Heart left ventricle (tissue), 16 donors: ENCODE data around the gene PACS1. TPM values are rescaled to one million over a fixed set of nuclear protein-coding genes. Genes with fewer than 3 reads are reported as not detected.

Source experiments
- ATAC-seq, 4 donors: fragments of 200-7000 bp; cut with Tn5 transposase; one replicate each; pipeline ENCODE4 v1.9.1; 2020 to 2022; ENCODE audit warnings: moderate library complexity in 4 of 4, mild to moderate bottlenecking in 3 of 4, moderate number of reproducible peaks in 1 of 4
- DNase-seq, 5 donors: peaks; one replicate each; pipeline ENCODE4 v3.0.0-alpha.2; 2020
- H3K27ac ChIP-seq, 12 donors: fragments of 200-600 bp; sonication (generic) in 4 of 12; one replicate each; pipeline versions ENCODE4 v1.5.0 to v1.8.0; 2016 to 2022; ENCODE audit warnings: mild to moderate bottlenecking in 2 of 12
- H3K27me3 ChIP-seq, 9 donors: fragments of 200-600 bp; sonication (generic) in 2 of 9; one replicate each; pipeline versions ENCODE4 v1.5.1 to v1.8.0; 2016 to 2022; ENCODE audit warnings: mild to moderate bottlenecking in 3 of 9
- H3K36me3 ChIP-seq, 9 donors: fragments of 200-600 bp; sonication (generic) in 2 of 9; one replicate each; pipeline versions ENCODE4 v1.5.0 to v1.8.0; 2018 to 2022; ENCODE audit warnings: mild to moderate bottlenecking in 2 of 9
- H3K4me1 ChIP-seq, 12 donors: fragments of 200-600 bp; sonication (generic) in 4 of 12; one replicate each; pipeline versions ENCODE4 v1.5.0 to v1.8.0; 2016 to 2022; ENCODE audit warnings: mild to moderate bottlenecking in 3 of 12
- H3K4me3 ChIP-seq, 12 donors: fragments of 200-600 bp; sonication (generic) in 4 of 12; one replicate each; pipeline versions ENCODE4 v1.5.0 to v1.8.0; 2017 to 2022; ENCODE audit warnings: mild to moderate bottlenecking in 9 of 12, moderate library complexity in 4 of 12
- H3K9me3 ChIP-seq, 12 donors: fragments of 200-600 bp; sonication (generic) in 4 of 12; one replicate each; pipeline versions ENCODE4 v1.5.0 to v1.8.0; 2016 to 2022; ENCODE audit warnings: mild to moderate bottlenecking in 1 of 12
- POLR2A ChIP-seq, 2 donors: fragments of 450-650 bp; IDR thresholded peaks; one replicate each; pipeline ENCODE4 v1.6.1; 2017; ENCODE audit warnings: antibody characterized with exemption in 2 of 2, mild to moderate bottlenecking in 2 of 2, moderate library complexity in 2 of 2
- WGBS, 4 donors: extraction: QIAGEN DNeasy Blood & Tissue Kit in 2 of 4; methylation state at CpG; one replicate each; pipeline versions ENCODE4 v1.1.5 to v1.1.7; 2013 to 2018; 5-methylcytosine and 5-hydroxymethylcytosine counted together
- intact Hi-C, 10 donors: fragments of 100-400 bp; cut with DNase I; formaldehyde crosslinking; loops; one replicate each; pipeline versions ENCODE4 v1.11.1 to v1.14.2; 2022
- polyA plus RNA-seq, 2 donors: library from polyadenylated mRNA; stranded (reverse); fragments of 200-250 nt; gene quantifications; one replicate each; pipeline ENCODE4 v1.2.3, GENCODE V29; 2013
- total RNA-seq, 9 donors: library from RNA; depleted of rRNA in 2 of 9; stranded (reverse); fragments of >200 nt in 2 of 9; fragmentation: NEBNext Ultra II Directional in 3 of 9; extraction: Animal tissue kit (Norgen Biotek cat#: 25700) in 3 of 9; gene quantifications; one replicate each; pipeline versions ENCODE4 v1.1.0 to v1.2.4, GENCODE V29; 2016 to 2023
- TF ChIP-seq, protein P1 (sequence below), 12 donors: fragments of 200-600 bp; sonication (generic) in 4 of 12; IDR thresholded peaks; one replicate each; pipeline versions ENCODE4 v1.5.0 to v1.8.0; 2018 to 2022; ENCODE audit warnings: antibody characterized with exemption in 12 of 12, mild to moderate bottlenecking in 5 of 12
- donor health status: ischemic (EF 13 %, LVEDD 7.1; RV severe dilation, severe dysfunction).
- donor health status: healthy with polysubstance abuse.
- donor health status: DM: no; HTN: yes; CAD: no.
- donor health status: DM: no; HTN: no; CAD: no.
- donor health status: ischemic (EF 25% LVEDD 6.9; RV normal size, moderate dysfunction).
- donor health status: ischemic (EF 25% LVEDD 5.7; RV mildly dilated, moderate dysfunction).
- donor health status: healthy.
- donor health status: DM: yes; HTN: yes; CAD: no.
- donor health status: ischemic (EF 35%, LVEDD 5.7; RV mildly dilated, moderate dysfunction).
- donor health status: nonischemic (EF 11% LVEDD 7.7; RV severe dilation, severe dysfunction).
- donor health status: DM: yes; HTN: yes; CAD: no.
- donor health status: PGD.
- donor health status: ischemic (EF 29% LVEDD 5.4; RV normal size, mild dysfunction).
- donor health status: nonischemic (EF 23%, LVEDD 6.1; RV moderate dilation, normal function).

Gene PACS1
- total and polyA plus RNA-seq, 11 donors, result 30.6 to 151 (median 89.8) TPM

DNA sequence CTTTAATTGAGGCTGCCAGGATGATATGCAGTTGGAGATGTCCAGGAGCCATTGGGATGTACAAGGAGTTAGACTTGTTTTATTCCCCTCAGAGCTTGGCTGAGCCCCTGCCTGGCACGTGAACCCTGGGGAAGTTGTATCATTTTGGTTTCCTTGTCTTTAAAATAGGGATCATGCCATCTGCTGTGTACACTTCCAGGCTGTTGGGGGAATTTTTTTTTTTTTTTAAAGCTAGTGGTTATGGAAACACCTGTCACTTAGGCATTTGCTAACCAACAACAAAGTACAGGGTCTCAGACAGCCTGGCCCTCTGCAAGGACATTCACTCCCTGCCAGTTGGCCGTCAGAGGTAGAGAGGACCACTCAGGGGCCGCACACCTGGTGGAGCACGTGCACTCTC is 189.9 kb downstream of the PACS1 start:
- intact Hi-C loops, result loop anchor here in 5 of 10 donors (2.0 to 10.0 kb wide), 2 partner anchors 37 to 405 kb away; partner anchors contain the start of gene CFL1 (in 1 of the 5)
- H3K4me1 ChIP-seq, result peaks cover 0 to 17% (median 12%) of the 10 kb centered on the region in 12 donors
- H3K27me3 ChIP-seq, result peaks cover 0 to 7% (median 0%) of the 10 kb centered on the region in 9 donors
- H3K36me3 ChIP-seq, result peaks cover 0 to 55% (median 29%) of the 10 kb centered on the region in 9 donors
- no peak overlapping the region for H3K4me3 ChIP-seq
- DNase-seq (no peak), ATAC-seq (no peak)
- WGBS, 4 donors, result 84 to 99% (median 97%) methylated on average over 4 of the region's 4 CpGs
- no peaks in the 10 kb centered on the region for H3K9me3 ChIP-seq
- H3K27ac ChIP-seq, result no peak overlapping the region
- TF ChIP-seq, protein P1, sequence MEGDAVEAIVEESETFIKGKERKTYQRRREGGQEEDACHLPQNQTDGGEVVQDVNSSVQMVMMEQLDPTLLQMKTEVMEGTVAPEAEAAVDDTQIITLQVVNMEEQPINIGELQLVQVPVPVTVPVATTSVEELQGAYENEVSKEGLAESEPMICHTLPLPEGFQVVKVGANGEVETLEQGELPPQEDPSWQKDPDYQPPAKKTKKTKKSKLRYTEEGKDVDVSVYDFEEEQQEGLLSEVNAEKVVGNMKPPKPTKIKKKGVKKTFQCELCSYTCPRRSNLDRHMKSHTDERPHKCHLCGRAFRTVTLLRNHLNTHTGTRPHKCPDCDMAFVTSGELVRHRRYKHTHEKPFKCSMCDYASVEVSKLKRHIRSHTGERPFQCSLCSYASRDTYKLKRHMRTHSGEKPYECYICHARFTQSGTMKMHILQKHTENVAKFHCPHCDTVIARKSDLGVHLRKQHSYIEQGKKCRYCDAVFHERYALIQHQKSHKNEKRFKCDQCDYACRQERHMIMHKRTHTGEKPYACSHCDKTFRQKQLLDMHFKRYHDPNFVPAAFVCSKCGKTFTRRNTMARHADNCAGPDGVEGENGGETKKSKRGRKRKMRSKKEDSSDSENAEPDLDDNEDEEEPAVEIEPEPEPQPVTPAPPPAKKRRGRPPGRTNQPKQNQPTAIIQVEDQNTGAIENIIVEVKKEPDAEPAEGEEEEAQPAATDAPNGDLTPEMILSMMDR (IDR thresholded peaks at IDR 0.05), result no peak
- TF ChIP-seq POLR2A (IDR thresholded peaks at IDR 0.05), result no peak

DNA sequence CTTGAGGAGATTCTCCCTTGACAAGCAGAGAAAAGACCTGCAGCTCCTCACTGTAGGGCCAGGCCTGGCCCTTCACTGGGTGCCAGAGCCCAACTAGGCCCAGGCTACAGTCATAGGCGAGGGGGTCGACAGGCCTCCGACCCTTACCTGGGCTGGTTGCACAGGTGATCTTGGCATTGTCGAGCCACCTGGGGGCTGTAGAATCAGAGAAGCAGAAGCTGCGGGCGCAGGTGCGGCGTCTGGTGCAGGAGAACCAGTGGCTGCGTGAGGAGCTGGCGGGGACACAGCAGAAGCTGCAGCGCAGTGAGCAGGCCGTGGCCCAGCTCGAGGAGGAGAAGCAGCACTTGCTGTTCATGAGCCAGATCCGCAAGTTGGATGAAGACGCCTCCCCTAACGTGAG is 191.5 kb downstream of the PACS1 start:
- Histone ChIP-seq H3K36me3 (peaks cover 0 to 59% (median 29%) of the 10 kb centered on the region in 9 donors), H3K4me3 (no peak overlapping the region), H3K9me3 (no peaks in the 10 kb centered on the region), H3K27ac (no peak overlapping the region), H3K27me3 (peaks cover 0 to 7% (median 0%) of the 10 kb centered on the region in 9 donors), H3K4me1 (peaks cover 0 to 20% (median 14%) of the 10 kb centered on the region in 12 donors)
- DNase-seq (no peak), ATAC-seq (no peak)
- 93 to 96% (median 95%) methylated on average over 7 to 16 of the region's 16 CpGs for WGBS, 4 donors
- TF ChIP-seq, protein P1 (IDR thresholded peaks at IDR 0.05), result no peak
- no peak for TF ChIP-seq POLR2A (IDR thresholded peaks at IDR 0.05)
- intact Hi-C loops, result loop anchor here in 1 of 10 donors (10.0 kb wide), 1 partner anchor 407 kb away; the partner anchor contains the start of gene CFL1

DNA sequence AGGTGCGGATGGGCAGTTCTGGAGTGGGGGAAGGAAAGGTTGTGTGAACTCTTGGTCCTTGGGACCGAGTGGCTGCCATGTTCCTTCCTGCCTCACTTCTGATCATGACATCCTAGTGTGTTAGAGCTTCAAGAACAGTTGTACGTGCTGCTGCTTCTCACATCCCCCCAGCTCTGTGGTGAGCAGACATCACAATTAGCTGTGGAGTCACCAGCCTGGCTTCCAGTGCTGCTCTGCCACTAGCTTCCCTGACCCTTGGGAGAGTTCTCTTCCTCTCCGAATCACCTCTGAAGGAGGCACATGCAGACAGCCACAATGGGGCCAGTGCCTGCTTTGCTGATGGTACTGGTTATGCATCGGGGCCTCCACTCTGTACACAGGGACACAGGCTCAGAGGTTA is 192.1 kb downstream of the PACS1 start:
- WGBS, 4 donors, result 92 to 93% (median 92%) methylated on average over 2 to 5 of the region's 5 CpGs
- peaks cover 0 to 2% (median 0%) of the 10 kb centered on the region in 9 donors for H3K27me3 ChIP-seq
- DNase-seq, result no peak
- ATAC-seq, result no peak
- no peaks in the 10 kb centered on the region for H3K9me3 ChIP-seq
- peaks cover 0 to 19% (median 15%) of the 10 kb centered on the region in 12 donors for H3K4me1 ChIP-seq
- no peak overlapping the region for H3K4me3 ChIP-seq
- H3K27ac ChIP-seq, result no peak overlapping the region
- intact Hi-C loops, result loop anchor here in 1 of 10 donors (10.0 kb wide), 1 partner anchor 407 kb away; the partner anchor contains the start of gene CFL1
- peaks cover 0 to 59% (median 29%) of the 10 kb centered on the region in 9 donors for H3K36me3 ChIP-seq
- TF ChIP-seq POLR2A (IDR thresholded peaks at IDR 0.05), result no peak
- TF ChIP-seq, protein P1 (IDR thresholded peaks at IDR 0.05), result no peak

DNA sequence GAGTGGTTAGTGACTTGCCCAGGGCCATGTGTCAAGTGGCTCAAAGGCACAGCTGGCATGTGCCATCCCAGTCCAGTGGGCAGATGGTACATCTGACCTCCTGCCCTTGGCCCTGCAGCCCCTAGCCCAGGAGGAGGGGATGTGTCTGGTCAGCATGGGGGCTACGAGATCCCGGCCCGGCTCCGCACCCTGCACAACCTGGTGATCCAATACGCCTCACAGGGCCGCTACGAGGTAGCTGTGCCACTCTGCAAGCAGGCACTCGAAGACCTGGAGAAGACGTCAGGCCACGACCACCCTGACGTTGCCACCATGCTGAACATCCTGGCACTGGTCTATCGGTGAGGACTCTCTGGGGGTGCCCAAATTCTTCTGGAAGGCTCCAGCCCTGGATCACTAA is 192.6 kb downstream of the PACS1 start:
- intact Hi-C loops, result loop anchor here in 1 of 10 donors (10.0 kb wide), 1 partner anchor 408 kb away; the partner anchor contains the start of gene CFL1
- WGBS, 4 donors, result 94% methylated on average over 11 to 12 of the region's 12 CpGs; no CpG with 5 or more reads in 1 of the 4 donors
- DNase-seq (no peak), ATAC-seq (no peak)
- TF ChIP-seq, protein P1 (IDR thresholded peaks at IDR 0.05), result no peak
- no peak for TF ChIP-seq POLR2A (IDR thresholded peaks at IDR 0.05)
- no peak overlapping the region for H3K27ac ChIP-seq
- H3K9me3 ChIP-seq, result no peaks in the 10 kb centered on the region
- H3K4me1 ChIP-seq, result peaks cover 0 to 18% (median 13%) of the 10 kb centered on the region in 12 donors
- H3K4me3 ChIP-seq, result no peak overlapping the region
- peaks cover 0 to 59% (median 29%) of the 10 kb centered on the region in 9 donors for H3K36me3 ChIP-seq
- no peaks in the 10 kb centered on the region for H3K27me3 ChIP-seq
